ENCODE results near the gene POLD2. TPM values are rescaled to one million over a fixed set of nuclear protein-coding genes. Genes with fewer than 3 reads are reported as not detected.

Gene POLD2
- total and polyA plus RNA-seq, 2 of the 8 experiments (the other 6 are each of a cell fraction or from before 2014, with no cell fraction given): 148 to 214 TPM

DNA sequence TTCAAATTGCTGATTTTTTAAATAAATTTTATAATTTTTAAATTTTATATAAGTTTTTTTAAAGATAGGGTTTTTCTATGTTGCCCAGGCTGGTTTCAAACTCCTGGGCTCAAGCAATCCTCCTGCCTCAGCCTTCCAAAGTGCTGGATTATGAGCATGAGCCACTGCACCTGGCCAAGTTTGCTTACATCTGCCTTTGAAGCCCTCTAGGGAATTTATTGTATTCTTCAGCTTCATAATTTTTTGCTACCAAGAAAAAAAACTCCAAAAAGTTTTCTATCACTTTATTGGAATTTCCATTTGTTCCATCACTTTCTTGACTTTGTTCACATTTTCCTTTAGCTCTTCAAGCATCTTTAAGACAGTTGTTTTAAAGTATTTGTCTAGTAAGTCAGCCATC lies 3.8 kb upstream of the POLD2 start:
- DNase-seq (ENCODE audit: low read depth in 1 of 2, low spot score in 2 of 2): no peak
- Histone ChIP-seq H2BK12ac (ENCODE audit: low read depth, low read length) (no peak overlapping the region), H3K56ac (replicated peaks; ENCODE audit: insufficient read length, low read depth, low read length) (no peak overlapping the region), H2AK5ac (ENCODE audit: low read depth, low read length) (no peak overlapping the region), H3K9ac (replicated peaks in 1 of 4; ENCODE audit: extremely low read depth in 1 of 4, low read depth in 3 of 4, low read length in 3 of 4) (no peak overlapping the region), H3K27ac (ENCODE audit: low read depth, low read length) (no peak overlapping the region), H3K9me3 (ENCODE audit: insufficient read depth in 2 of 2, low read depth in 1 of 2, low read length in 1 of 2) (no peaks in the 10 kb centered on the region), H3K27me3 (replicated peaks in 1 of 4; ENCODE audit: control insufficient read depth in 3 of 4, extremely low read depth in 1 of 4, insufficient read depth in 3 of 4, low read length in 3 of 4) (peaks cover 0 to 16% (median 8%) of the 10 kb centered on the region in 4 experiments; a peak in 6 of 7 replicates), H3K4me3 (ENCODE audit: extremely low read depth in 1 of 4, insufficient read depth in 2 of 4, low read depth in 3 of 4, low read length in 4 of 4) (no peak overlapping the region), H4K20me1 (replicated peaks in 1 of 2; ENCODE audit: control insufficient read depth in 1 of 2, insufficient read depth in 2 of 2, low read length in 2 of 2) (no peaks in the 10 kb centered on the region), H3K14ac (ENCODE audit: insufficient read length) (no peak overlapping the region), H2AFZ (ENCODE audit: low read length) (no peak overlapping the region), H4K91ac (replicated peaks; ENCODE audit: insufficient read length, low read length) (no peak overlapping the region), H3K23ac (ENCODE audit: insufficient read length) (no peak overlapping the region), H4K8ac (ENCODE audit: extremely low read depth, insufficient read depth, low read length) (no peak overlapping the region), H2BK5ac (ENCODE audit: low read depth, low read length) (no peak overlapping the region), H2BK15ac (ENCODE audit: low read length) (no peak overlapping the region), H3K4me2 (ENCODE audit: insufficient read depth in 1 of 2, low read depth in 2 of 2, low read length in 2 of 2) (no peak overlapping the region), H3K18ac (ENCODE audit: extremely low read depth, low read length) (no peak overlapping the region), H3K4ac (replicated peaks; ENCODE audit: insufficient read length, low read depth, low read length) (no peak overlapping the region), H3K4me1 (replicated peaks in 1 of 4; ENCODE audit: control insufficient read depth in 3 of 4, insufficient read depth in 4 of 4, low read length in 3 of 4) (peaks cover 0 to 8% (median 3%) of the 10 kb centered on the region in 4 experiments; a peak in 5 of 7 replicates), H3K23me2 (ENCODE audit: low read depth, low read length) (peaks cover 9% of the 10 kb centered on the region), H4K5ac (ENCODE audit: insufficient read length, low read depth, low read length) (no peak overlapping the region), H3K79me1 (ENCODE audit: low read depth, low read length) (peaks cover under 1% of the 10 kb centered on the region; the same call in 1 of the 2 replicates), H3K79me2 (ENCODE audit: control insufficient read depth in 1 of 2, insufficient read depth in 2 of 2, low read length in 2 of 2) (peaks cover under 1 to 6% of the 10 kb centered on the region in 2 experiments; a peak in 3 of 4 replicates), H2BK120ac (replicated peaks; ENCODE audit: low read depth, low read length) (no peak overlapping the region), H2BK20ac (ENCODE audit: low read length) (no peak overlapping the region), H3K36me3 (ENCODE audit: control insufficient read depth in 2 of 4, insufficient read depth in 4 of 4, low read length in 3 of 4) (no peaks in the 10 kb centered on the region)
- TF ChIP-seq KDM1A (IDR thresholded peaks at IDR 0.05; ENCODE audit: borderline replicate concordance, low read length) (no peak), KDM5A (IDR thresholded peaks at IDR 0.05; ENCODE audit: low read length) (no peak), SUZ12 (IDR thresholded peaks at IDR 0.05; ENCODE audit: low read length) (no peak)
- FAIRE-seq: no peak
- ChIA-PET CTCF (ENCODE audit: partially characterized antibody) (interaction anchor here (6.2 kb wide), 1 partner anchor 70 kb away, joined by 27 read pairs; no protein-coding TSS in a partner anchor), POLR2A (ENCODE audit: partially characterized antibody) (interaction anchor here (1.4 to 1.6 kb wide), 2 partner anchors 13 to 63 kb away, joined by 3 to 4 read pairs; no protein-coding TSS in a partner anchor)

All from H1 (cell line).